NCI-H1417 (cell line): ENCODE data around the gene MRI1.

Source experiments
- DNase-seq, 3 experiments: peaks; one replicate each; lab custom pipeline; 2025; lab: John Stamatoyannopoulos, UW

Gene MRI1

DNA sequence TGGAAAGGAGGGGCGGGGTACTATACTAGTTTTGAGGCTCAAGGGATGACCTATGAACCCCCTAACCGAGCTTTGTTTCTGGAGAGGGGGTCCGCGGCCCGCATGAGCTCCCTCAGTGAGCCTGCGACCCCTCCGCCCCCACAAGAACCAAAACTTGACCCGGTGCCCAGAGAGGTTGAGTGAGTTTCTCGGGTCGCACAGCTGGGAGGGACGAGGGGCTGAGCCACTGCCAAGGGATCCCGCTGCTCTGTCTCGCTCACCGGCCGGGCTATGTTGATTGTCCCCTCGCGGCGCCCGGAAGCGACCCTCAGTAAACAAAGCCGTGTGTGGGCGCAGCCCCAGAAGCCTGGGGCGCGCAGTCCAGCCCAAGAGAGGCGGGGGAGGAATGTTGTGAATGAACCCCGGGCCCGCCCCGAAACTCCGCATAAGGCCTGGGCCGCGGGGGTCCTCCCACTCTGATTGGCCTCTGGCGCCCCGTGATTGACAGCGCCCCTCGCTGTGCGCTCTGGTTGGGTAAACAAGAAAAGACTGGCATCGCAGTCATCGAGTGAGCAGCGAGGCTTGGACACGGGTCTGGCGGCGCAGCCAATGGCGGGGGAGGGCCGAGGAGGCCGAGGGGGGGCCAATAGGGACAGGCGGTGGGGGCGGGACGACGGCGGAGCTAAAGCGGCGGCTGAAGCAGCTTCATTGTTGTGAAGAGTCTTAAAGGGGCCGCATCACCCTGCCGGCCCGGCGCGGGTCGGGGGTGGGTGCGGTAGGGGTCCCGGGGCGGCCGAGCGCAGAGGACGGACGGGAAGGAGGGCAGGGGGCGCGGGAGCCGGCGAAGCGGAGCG, 30.7 kb downstream of the MRI1 start, which contains the start of gene ZSWIM4:
Gene ZSWIM4 (plus strand): TSS at position 687 of the 833 bp plus-strand sequence. CDS start 206 bp downstream, outside the sequence.
- DNase-seq = peak; percentile 95 to 100 (median 100)

DNA sequence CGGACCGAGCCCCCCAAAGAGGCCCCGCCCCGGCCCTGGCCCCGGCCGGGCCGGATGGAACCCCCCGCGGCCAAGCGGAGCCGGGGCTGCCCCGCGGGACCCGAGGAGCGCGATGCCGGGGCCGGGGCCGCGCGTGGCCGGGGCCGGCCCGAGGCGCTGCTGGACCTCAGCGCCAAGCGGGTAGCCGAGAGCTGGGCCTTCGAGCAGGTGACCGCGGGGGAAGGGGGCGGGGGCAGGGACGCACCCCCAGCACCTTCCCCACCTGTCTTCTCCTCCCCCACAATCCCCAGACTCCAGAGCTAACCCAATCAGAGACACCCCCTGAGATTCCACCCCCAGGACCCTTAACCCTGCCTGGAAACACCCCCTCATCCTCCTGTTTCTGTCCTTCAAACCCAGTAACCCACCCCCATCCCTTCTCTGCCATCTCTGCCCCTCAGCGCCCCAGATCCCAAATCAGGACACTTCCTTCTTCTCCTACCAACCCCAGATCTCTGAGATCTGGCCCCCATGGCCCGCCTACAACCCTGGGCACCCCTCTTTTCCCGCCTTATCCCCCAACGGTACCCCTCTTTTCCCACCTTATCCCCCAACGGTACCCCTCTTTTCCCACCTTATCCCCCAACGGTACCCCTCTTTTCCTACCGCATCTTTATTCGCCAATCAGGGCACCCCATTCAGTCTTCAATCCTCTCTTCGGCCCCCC, 31.4 kb downstream of the MRI1 start:
- DNase-seq = peak in 1 of 3 experiments; percentile 56

DNA sequence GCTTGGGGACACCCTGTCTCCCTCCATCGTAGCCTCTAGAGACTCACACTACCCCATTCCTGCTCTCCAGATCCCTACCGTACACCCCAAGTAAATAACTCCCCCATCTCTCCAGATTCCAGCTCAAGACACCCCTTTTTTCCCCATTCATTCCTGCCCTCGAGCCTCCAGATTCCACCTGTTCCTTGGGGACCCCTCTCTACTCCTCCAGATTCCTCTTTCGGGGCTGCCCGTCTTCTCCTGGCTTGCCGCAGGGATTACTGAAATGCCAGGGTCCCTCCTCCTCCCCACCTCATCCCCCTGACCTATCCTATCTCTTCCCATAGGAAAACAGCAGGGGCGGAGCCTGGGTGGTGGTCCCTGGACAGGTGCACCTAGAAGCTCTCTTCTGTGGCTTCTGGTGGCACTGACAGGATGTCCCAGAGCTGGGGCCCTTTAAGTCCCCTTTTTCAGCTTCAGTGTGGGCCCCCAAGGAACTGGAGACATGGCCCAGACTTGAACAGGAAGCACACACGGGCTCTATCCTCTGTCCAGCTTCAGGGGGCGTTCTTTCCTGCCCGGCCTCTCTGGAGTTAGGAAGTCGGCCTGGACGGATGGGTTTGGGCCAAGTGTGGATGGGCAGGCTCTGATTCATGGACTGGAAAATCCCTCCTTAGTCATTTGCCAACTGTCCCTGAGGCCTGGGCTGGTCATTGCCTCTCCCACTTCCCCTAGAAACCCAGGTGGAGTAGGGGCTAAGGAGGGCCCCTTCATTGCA, 32.2 kb downstream of the MRI1 start:
- no peak for DNase-seq

DNA sequence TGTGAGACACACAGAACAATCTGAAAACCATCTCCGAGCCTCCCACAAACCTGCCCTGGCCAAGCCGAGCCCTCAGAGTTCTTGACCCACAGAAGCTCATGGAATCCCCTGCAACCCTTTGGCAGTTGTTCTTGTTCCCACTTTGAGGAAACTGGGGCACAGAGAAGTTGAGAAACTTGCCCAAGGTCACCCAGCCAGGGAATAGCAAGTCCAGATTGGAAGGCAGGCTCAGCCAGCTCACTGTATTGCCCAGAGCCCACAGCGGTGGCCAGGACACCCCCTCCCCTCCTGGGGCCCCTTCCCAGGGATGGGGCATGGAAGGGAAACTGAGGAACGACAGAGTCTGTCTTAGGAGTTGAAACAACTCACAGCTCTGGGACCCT, 32.7 kb downstream of the MRI1 start:
- DNase-seq = no peak

DNA sequence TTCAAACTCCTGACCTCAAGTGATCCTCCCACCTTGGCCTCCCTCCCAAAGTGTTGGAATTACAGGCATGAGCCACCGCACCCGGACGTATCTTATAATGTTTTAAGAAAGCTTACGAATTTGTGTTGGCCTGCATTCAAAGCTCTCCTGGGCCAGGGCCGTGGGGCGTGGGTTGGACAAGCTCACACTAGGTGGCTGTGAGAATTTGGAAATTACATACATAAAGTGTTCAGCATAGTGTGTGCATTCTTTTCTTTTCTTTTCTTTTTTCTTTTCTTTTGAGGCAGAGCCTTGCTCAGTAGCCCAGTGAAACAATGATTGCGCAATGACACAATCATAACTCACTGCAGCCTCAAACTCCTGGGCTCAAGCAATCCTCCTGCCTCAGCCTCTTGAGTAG, 33.5 kb downstream of the MRI1 start:
- DNase-seq = no peak

DNA sequence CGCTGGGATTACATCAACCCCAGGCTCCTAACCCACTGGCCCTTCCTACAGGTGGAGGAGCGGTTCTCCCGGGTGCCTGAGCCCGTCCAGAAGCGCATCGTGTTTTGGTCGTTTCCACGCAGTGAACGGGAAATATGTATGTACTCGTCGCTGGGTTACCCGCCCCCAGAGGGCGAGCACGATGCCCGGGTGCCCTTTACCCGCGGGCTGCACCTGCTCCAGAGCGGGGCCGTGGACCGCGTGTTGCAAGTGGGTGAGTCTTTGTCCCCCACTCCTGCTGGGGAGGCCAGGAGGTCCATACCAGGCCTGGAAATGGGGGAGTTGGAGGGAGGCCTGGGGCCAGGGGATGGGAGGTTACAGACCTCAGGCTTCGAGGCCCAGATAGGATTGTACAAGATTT, 35.3 kb downstream of the MRI1 start:
- no peak for DNase-seq

DNA sequence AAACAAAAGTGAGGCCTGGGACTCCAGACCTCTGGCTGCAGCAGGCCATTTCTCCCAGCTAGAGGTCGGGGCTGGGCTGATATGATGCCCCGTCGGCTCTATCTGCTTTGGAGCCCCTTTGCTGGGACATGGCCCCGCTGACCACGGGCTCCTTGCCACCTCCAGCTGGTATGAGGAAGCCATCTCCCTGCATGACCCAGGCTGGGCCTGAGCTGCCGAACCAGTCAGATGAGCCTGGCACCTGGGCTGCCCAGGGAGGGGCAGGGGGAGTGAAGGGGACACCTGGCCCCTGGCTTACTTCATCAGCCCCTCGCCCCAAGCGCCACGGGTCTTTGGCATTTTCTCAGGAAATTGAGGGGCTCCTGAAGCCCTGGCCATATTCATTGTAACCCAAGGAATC, 38.7 kb downstream of the MRI1 start:
- no peak for DNase-seq

DNA sequence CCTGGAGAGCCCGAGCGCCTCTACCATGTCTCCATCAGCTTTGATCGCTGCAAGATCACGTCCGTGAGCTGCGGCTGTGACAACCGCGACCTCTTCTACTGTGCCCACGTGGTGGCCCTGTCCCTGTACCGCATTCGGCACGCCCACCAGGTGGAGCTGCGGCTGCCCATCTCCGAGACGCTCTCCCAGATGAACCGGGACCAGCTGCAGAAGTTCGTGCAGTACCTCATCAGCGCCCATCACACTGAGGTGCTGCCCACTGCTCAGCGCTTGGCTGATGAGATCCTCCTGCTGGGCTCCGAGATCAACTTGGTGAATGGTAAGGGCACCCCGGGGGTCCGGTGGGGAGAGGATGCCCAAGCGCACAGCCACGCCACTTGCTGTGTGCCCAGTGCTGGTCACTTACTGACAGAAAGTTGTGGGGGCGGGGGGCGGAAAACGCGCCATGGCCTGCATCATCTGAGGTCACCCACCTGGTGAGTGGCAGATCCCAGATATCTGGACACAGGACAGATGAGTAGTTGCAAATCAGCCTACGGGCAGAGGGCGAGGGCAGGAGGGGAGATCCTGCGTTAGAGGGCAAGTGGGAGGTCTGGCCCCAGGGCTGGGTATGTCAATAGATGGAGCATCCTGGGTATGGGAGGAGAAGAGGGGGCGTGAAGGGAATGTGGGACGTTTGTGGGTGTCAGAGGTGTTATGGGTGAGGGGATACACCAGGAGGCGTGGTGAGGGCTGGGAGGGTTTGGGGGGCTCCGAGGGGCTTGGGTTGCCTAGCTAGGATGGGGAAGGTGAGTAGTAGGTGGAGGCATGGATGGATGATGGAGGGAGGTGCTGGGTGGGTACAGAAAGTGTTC, 40.7 kb downstream of the MRI1 start:
- no peak for DNase-seq

DNA sequence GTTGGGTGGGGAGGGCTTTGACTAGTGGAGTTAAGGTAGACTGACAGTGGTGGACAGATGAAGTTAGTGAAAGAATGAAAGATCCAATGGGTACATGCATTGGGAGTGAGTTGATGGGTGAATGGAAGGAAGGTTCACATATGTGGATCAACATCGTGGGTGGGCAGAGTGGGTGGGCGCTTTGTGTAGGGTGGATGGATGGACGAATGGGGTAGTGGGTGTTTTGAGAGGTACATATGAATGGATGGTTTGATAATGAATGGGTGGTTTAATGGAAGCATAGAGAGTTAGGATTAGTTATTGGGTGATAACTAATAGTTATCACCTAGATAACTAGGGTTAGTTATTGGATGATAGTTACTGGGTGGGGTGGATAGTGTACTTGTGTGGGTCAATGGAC, 42.4 kb downstream of the MRI1 start:
- DNase-seq = no peak

DNA sequence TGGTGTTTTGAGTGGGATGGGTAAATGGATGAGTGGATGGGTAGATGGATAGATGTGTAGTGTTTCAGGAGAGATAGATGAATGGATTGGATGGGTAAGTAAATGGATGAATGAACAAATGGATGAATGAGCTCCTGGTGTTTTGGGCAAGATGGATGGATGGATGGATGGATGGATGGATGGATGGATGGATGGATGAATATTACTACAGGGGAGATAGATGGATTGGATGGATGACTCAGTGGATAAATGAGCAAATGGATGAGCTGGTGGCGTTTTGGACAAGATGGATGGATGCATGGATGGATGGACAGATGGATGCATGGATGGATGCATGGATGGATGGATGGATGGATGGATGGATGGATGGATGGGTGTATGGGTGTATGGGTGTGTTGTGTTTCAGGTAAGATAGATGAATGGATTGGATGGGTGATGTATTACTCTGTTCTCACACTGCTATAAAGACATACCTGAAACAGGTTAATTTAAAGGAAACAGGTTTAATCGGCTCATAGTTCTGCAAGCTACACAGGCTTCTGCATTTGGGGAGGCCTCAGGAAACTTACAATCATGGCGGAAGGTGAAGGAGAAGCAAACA, 43.2 kb downstream of the MRI1 start:
- DNase-seq = no peak

DNA sequence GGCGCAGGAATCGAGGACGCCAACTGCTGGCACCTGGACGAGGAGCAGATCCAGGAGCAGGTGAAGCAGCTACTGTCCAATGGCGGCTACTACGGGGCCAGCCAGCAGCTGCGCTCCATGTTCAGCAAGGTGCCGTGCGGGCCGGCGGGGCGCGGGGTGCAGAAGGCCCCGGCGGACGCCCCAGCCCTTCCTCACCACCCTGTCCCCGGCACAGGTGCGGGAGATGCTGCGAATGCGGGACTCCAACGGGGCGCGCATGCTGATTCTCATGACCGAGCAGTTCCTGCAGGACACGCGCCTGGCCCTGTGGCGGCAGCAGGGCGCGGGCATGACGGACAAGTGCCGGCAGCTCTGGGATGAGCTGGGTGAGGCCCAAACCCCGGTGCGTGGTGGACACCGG, 44.5 kb downstream of the MRI1 start:
- no peak for DNase-seq

DNA sequence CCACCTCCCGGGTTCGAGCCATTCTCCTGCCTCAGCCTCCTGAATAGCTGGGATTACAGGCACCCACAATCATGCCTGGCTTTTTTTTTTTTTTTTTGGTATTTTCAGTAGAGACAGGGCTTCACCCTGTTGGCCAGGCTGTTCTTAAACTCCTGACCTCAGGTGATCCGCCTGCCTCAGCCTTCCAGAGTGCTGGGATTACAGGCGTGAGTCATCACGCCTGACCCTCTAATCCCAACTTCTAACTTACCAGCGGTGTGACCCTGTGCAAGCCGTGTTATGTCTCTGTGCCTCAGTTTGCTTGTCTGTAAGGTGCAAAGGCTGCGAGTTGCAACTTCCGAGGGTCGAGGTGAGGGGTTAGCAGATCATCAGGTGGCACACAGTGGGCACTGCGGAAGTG, 48.2 kb downstream of the MRI1 start:
- DNase-seq = no peak

DNA sequence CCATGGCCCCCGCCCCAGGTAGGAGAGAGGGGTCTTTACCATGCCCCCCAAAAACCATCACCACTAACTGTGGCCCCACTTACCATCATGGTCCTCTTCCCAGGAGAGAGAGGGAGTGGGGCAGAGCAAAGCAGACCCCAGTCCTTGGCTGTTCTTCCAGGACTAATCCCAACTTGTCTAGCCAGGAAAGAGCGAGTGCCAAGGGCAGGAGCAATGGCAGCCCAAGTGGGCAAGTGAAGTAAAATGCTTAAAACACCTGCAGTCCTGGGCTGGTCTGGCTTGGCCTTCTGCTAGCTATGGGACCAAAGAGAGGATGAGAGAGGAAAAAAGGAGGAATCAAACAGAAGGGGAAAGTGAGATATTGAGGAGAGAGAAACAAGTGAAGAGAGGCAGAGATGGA, 48.8 kb downstream of the MRI1 start:
- DNase-seq = no peak

DNA sequence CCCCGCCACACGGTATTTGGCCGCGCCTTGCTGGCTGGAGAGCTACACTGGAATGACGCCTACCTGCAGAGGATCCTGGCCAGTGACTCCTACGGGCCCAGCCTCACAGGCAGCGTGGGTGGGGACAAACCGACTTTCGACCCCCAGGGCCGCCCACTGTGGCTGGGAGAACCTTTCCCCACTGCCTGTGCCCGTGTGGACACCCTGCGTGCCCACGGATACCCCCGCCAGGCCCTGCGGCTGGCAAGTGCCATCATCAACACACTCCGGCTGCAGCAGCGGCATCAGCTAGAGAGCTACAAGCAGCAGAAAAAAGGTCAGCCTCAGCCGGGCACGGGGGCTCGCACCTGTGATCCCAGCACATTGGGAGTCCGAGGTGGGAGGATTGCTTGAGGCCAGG, 50.2 kb downstream of the MRI1 start:
- DNase-seq = no peak

DNA sequence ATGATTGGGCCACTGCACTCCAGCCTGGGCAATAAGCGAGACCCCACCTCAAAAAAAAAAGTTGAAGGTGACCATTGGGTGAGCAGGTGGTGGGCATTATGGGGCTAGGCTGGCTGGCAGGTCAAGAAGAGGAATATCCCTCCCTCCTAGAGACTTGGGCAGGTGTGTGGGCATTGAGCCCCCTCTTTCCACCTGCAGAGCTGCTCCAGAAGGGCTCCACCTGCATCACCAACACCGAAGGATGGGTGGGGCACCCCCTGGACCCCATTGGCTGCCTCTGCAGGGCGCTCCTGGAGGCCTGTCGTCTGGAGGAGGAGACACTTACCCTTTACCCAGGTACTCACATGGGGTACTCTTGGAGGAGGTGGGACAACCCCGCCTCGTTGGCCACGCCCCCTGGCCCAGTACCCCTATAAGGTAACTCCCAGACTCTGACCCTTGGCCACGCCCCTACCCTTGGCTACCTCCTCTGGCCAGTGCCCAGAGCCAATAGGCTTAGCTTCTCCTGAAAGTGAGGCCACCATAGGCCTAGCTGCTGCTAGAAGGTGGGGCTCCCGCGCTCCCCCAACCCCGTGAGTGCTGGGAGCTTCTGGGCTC, 52.8 kb downstream of the MRI1 start:
- DNase-seq = peak in 1 of 3 experiments; percentile 51

DNA sequence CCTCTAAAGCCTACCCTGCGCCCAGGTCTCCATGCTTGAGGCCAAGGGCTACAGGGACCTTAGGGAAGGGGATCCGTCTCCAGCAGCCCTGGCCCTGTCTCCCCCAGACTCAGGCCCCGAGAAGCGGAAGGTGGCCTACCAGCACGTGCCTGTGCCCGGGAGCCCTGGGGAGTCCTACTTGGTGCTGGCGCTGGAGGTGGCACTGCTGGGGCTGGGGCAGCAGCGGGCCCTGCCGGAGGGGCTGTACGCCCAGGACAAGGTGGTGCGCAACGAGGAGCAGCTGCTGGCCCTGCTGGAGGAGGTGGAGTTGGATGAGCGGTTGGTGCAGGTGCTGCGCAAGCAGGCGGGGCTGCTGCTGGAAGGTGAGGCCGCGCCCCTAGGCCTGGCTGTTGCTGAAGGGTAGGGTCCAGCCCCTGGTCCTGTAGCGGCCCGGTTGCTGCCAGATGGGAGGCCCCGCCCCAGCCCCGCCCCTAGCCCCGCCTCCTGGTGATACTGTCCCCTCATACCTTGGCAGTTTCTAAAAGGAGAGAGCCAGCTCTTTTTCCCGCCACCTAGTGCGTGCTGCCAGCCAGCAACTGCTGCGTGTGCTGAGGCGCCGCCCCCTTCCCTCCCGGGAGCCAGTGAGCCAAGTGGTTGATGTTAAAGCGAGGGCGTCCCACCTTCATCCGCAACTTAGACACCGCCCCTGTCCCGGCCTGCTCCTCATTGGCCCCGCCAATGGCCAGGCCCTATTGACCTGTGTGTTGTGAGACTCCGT, 53.5 kb downstream of the MRI1 start:
- peak in 1 of 3 experiments; percentile 78 for DNase-seq

DNA sequence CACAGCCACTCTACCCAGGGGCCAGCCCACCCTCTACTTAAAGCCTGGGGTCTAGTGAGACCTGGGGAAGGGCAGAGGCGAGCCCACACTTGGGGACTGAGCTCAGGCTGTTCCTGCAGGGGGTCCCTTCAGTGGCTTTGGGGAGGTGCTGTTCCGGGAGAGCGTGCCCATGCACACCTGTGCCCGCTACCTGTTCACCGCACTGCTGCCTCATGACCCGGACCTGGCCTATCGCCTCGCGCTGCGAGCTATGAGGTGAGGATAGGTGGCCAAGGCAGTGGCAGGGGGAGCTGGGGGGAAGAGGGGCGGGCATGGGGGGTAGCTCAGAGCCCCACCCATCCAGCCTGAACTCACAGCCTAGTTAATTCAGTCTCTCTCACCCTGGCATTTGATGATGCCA, 54.9 kb downstream of the MRI1 start:
- DNase-seq = no peak

DNA sequence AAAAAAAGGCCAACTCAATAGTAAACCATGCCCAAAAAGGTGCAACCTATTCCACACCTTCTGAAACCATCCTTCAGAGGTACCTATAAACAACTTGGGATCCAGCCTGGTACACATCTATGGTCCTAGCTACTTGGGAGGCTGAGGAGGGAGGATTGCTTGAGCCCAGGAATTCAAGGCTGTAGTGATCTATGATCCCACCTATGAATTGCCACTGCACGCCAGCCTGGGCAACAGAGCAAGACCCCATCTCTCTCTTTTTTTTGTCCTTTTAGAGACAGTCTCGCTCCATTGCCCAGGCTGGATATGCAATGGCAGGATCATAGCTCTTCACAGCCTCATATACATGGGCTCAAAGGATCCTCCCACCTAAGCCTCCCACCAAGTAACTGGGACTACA, 57.0 kb downstream of the MRI1 start:
- DNase-seq = no peak

DNA sequence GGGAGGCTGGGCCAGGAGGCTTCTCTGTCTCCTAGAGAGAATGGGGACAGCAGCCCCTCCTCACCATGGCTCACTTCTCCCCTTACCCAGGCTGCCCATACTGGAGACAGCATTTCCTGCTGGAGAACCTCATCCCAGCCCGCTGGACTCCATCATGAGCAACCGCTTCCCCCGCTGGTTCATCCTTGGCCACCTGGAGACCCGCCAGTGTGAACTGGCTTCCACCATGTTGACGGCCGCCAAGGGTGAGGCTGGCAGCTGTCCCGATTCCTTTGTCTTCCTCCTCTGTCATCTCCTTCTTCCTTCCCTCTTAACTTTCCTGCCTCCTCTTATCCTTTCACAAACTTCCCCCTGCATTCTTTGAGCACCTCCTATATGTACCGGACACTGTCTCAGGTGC, 58.9 kb downstream of the MRI1 start:
- no peak for DNase-seq
